GM12878 (cell line): ENCODE results near the gene MROH2A. TPM values are rescaled to one million over a fixed set of nuclear protein-coding genes. Genes with fewer than 3 reads are reported as not detected.

ENCODE experiments used
- CEBPB ChIP-seq, 2 experiments: fragments of 150-350 bp in 1 of 2; IDR thresholded peaks; 2 replicates each; pipeline ENCODE4 v1.6.1; 2012 to 2014; ENCODE audit warnings: low read depth in 2 of 2, low read length in 2 of 2, borderline replicate concordance in 1 of 2, inconsistent platforms in 1 of 2
- CHD2 ChIP-seq: IDR thresholded peaks from 2 replicates; pipeline ENCODE4 v1.6.1; 2011; ENCODE audit warnings: low read depth, low read length, improper control_type of control experiment, borderline replicate concordance
- DPF2 ChIP-seq: fragments of 450-650 bp; IDR thresholded peaks from 2 replicates; pipeline ENCODE4 v1.6.1; 2017; ENCODE audit warnings: mild to moderate bottlenecking
- EP300 ChIP-seq, 2 experiments: fragments of 150-350 bp in 1 of 2; IDR thresholded peaks; 2 replicates each; pipeline ENCODE4 v1.6.1; 2011 to 2012; ENCODE audit warnings: low read depth in 2 of 2, low read length in 2 of 2, borderline replicate concordance in 1 of 2, improper control_type of control experiment in 1 of 2, inconsistent platforms in 1 of 2; ENCODE audit not compliant: control insufficient read depth in 1 of 2
- FOS ChIP-seq: IDR thresholded peaks from 3 replicates; pipeline ENCODE4 v1.6.1; 2011; ENCODE audit warnings: borderline replicate concordance; ENCODE audit not compliant: insufficient read length; ENCODE audit errors: extremely low read depth
- HDAC6 ChIP-seq: fragments of 200-600 bp; sonication (generic); IDR thresholded peaks from one replicate; pipeline ENCODE4 v1.8.0; 2017; ENCODE audit warnings: antibody characterized with exemption; ENCODE audit not compliant: unreplicated experiment
- JUNB ChIP-seq: IDR thresholded peaks from 2 replicates; pipeline ENCODE4 v1.6.1; 2016; ENCODE audit warnings: antibody characterized with exemption, mild to moderate bottlenecking
- KDM1A ChIP-seq: fragments of 200-600 bp; sonication (generic); IDR thresholded peaks from 2 replicates; pipeline ENCODE4 v1.6.1; 2016; ENCODE audit warnings: borderline replicate concordance
- KLF5 ChIP-seq: fragments of 450-650 bp; IDR thresholded peaks from 2 replicates; pipeline ENCODE4 v1.6.1; 2014; ENCODE audit warnings: mild to moderate bottlenecking; ENCODE audit not compliant: partially characterized antibody
- LARP7 ChIP-seq: fragments of 450-650 bp; IDR thresholded peaks from 2 replicates; pipeline ENCODE4 v1.6.1; 2017; ENCODE audit warnings: mild to moderate bottlenecking
- NBN ChIP-seq: fragments of 450-650 bp; IDR thresholded peaks from 2 replicates; pipeline ENCODE4 v1.6.1; 2016
- NFYB ChIP-seq: IDR thresholded peaks from 2 replicates; pipeline ENCODE4 v1.6.1; 2011; ENCODE audit warnings: low read depth, mild to moderate bottlenecking, low read length, improper control_type of control experiment, moderate library complexity; ENCODE audit not compliant: insufficient read depth
- NRF1 ChIP-seq: conservative IDR thresholded peaks from 2 replicates; pipeline ENCODE4 v1.6.1; 2011; ENCODE audit warnings: mild to moderate bottlenecking, low read depth, low read length, improper control_type of control experiment
- PAX8 ChIP-seq: fragments of 450-650 bp; IDR thresholded peaks from 2 replicates; pipeline ENCODE4 v1.6.1; 2017; ENCODE audit warnings: mild to moderate bottlenecking, moderate library complexity
- RAD51 ChIP-seq: fragments of 450-650 bp; IDR thresholded peaks from 2 replicates; pipeline ENCODE4 v1.6.1; 2016; ENCODE audit warnings: moderate library complexity, mild to moderate bottlenecking, inconsistent platforms
- RB1 ChIP-seq: fragments of 450-650 bp; formaldehyde crosslinking; IDR thresholded peaks from 2 replicates; pipeline ENCODE4 v1.6.1; 2017; ENCODE audit warnings: mild to moderate bottlenecking, borderline replicate concordance
- RUNX3 ChIP-seq: IDR thresholded peaks from 2 replicates; pipeline ENCODE4 v1.6.1; 2012; ENCODE audit warnings: low read length, inconsistent platforms
- SUPT20H ChIP-seq: IDR thresholded peaks from 2 replicates; pipeline ENCODE4 v1.6.1; 2011; ENCODE audit warnings: low read depth, mild to moderate bottlenecking, low read length, moderate library complexity, borderline replicate concordance; ENCODE audit not compliant: control insufficient read depth
- TCF3 ChIP-seq: IDR thresholded peaks from 2 replicates; pipeline ENCODE4 v1.6.1; 2012; ENCODE audit warnings: low read depth, mild to moderate bottlenecking, low read length, borderline replicate concordance; ENCODE audit not compliant: insufficient read depth
- YBX1 ChIP-seq: fragments of 450-650 bp; IDR thresholded peaks from 2 replicates; pipeline ENCODE4 v1.6.1; 2016; ENCODE audit warnings: antibody characterized with exemption
- ZBED1 ChIP-seq: IDR thresholded peaks from 2 replicates; pipeline ENCODE4 v1.6.1; 2016; ENCODE audit warnings: borderline replicate concordance
- ZNF207 ChIP-seq: fragments of 450-650 bp; IDR thresholded peaks from 2 replicates; pipeline ENCODE4 v1.6.1; 2014; ENCODE audit warnings: antibody characterized with exemption, mild to moderate bottlenecking, borderline replicate concordance
- polyA plus RNA-seq, 11 experiments: library from polyadenylated mRNA; depleted of rRNA in 4 of 11; unstranded in 6 of 11; stranded (reverse) in 5 of 11; fragments of >200 nt; fragmentation: Nextera tagmentation in 4 of 11; fragmentation: Illumina TruSeq in 1 of 11; extraction: Ambion mirVana in 4 of 11; extraction: Trizol in 1 of 11; gene quantifications; 1 replicate in 1 of 11; 2 replicates in 10 of 11; pipeline versions ENCODE4 v1.2.1 to v1.2.3, GENCODE V29; 2011 to 2016; ENCODE audit warnings: inconsistent platforms in 2 of 11, missing spikeins in 2 of 11, low read depth in 1 of 11
- total RNA-seq, 4 experiments: library from RNA; depleted of rRNA in 3 of 4; stranded (reverse); fragments of >200 nt in 3 of 4; fragmentation: Illumina TruSeq in 1 of 4; extraction: Trizol in 1 of 4; gene quantifications; 2 replicates each; pipeline versions ENCODE4 v1.2.1 to v1.2.3, GENCODE V29; 2013 to 2021
- TF ChIP-seq, protein P1 (sequence below): IDR thresholded peaks from 2 replicates; pipeline ENCODE4 v1.6.1; 2011; ENCODE audit warnings: low read depth, low read length, improper control_type of control experiment, borderline replicate concordance
- TF ChIP-seq, protein P2 (sequence below): fragments of 450-650 bp; formaldehyde crosslinking; IDR thresholded peaks from 2 replicates; pipeline ENCODE4 v1.4.0; 2022; ENCODE audit warnings: mild to moderate bottlenecking, moderate library complexity
- TF ChIP-seq, protein P3 (sequence below): fragments of 450-650 bp; IDR thresholded peaks from 2 replicates; pipeline ENCODE4 v1.6.1; 2018; ENCODE audit warnings: mild to moderate bottlenecking, low read depth, moderate library complexity; ENCODE audit not compliant: partially characterized antibody

MROH2A gene
- total and polyA plus RNA-seq, 10 of the 15 experiments (the other 5 are each of a cell fraction or from before 2014, with no cell fraction given) = not detected

DNA sequence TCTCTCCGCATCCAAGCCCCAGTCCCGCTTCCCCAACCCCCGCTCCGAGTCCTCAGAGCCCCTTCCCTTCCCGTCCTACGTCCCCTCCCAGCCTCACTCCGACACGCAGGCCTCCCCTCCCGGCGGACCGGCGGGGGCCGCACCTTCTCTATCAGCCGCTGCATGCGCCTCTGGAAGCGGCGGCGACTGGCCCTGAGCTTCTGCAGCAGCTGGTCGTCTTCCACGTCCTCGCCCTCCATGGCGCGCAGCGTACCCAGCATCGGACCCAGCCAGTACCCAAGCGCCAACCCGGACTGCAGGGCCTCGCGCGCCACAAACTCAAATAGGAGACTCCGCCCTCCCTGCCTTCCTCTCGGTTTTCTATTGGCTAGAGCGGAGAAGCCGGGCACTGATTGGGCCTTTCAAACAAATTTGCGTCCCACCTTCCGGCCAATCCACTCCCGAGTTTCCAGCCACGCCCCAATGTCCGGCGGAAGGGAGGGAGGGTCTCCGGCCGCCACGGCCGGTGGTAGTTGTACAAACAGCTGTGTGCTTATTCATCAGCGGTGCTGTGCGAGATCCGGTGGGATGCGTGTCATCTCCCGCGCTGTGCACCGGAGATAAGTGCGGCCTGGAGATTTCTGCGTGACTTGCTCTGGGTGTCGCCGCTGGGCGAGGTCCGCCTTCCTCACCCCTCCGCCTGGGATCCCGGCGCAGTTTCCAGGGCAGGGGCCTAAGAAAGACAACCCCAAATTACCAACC lies 76.3 kb downstream of the MROH2A start, which contains the start of gene HJURP (continued):
- no peak; the same call in 1 of the 2 replicates for TF ChIP-seq TCF3
- no peak for TF ChIP-seq NRF1
- TF ChIP-seq CHD2 = peak; percentile 74; the same call in 1 of the 2 replicates
- TF ChIP-seq, protein P1, sequence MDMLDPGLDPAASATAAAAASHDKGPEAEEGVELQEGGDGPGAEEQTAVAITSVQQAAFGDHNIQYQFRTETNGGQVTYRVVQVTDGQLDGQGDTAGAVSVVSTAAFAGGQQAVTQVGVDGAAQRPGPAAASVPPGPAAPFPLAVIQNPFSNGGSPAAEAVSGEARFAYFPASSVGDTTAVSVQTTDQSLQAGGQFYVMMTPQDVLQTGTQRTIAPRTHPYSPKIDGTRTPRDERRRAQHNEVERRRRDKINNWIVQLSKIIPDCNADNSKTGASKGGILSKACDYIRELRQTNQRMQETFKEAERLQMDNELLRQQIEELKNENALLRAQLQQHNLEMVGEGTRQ = no peak
- TF ChIP-seq RB1 = peak; percentile 42; the same call in 1 of the 2 replicates
- TF ChIP-seq RUNX3 = no peak
- no peak for TF ChIP-seq JUNB
- TF ChIP-seq NBN = 0 out of 2 replicates have a peak, but pooled peaks have one; percentile 44
- no peak for TF ChIP-seq EP300 (IDR thresholded peaks at IDR 0.05; ENCODE audit: borderline replicate concordance in 1 of 2, control insufficient read depth in 1 of 2, low read depth in 2 of 2, low read length in 2 of 2)
- TF ChIP-seq DPF2 = no peak
- TF ChIP-seq NFYB = peak; percentile 82
- TF ChIP-seq, protein P2, sequence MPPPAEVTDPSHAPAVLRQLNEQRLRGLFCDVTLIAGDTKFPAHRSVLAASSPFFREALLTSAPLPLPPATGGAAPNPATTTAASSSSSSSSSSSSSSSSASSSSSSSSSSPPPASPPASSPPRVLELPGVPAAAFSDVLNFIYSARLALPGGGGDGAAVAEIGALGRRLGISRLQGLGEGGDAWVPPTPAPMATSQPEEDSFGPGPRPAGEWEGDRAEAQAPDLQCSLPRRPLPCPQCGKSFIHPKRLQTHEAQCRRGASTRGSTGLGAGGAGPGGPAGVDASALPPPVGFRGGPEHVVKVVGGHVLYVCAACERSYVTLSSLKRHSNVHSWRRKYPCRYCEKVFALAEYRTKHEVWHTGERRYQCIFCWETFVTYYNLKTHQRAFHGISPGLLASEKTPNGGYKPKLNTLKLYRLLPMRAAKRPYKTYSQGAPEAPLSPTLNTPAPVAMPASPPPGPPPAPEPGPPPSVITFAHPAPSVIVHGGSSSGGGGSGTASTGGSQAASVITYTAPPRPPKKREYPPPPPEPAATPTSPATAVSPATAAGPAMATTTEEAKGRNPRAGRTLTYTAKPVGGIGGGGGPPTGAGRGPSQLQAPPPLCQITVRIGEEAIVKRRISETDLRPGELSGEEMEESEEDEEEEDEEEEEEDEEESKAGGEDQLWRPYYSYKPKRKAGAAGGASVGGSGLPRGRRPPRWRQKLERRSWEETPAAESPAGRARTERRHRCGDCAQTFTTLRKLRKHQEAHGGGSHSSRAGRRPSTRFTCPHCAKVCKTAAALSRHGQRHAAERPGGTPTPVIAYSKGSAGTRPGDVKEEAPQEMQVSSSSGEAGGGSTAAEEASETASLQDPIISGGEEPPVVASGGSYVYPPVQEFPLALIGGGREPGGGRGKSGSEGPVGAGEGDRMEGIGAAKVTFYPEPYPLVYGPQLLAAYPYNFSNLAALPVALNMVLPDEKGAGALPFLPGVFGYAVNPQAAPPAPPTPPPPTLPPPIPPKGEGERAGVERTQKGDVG = no peak
- TF ChIP-seq RAD51 = no peak
- no peak for TF ChIP-seq LARP7
- no peak for TF ChIP-seq PAX8
- no peak for TF ChIP-seq ZBED1
- no peak for TF ChIP-seq SUPT20H
- TF ChIP-seq HDAC6 = no peak
- TF ChIP-seq, protein P3, sequence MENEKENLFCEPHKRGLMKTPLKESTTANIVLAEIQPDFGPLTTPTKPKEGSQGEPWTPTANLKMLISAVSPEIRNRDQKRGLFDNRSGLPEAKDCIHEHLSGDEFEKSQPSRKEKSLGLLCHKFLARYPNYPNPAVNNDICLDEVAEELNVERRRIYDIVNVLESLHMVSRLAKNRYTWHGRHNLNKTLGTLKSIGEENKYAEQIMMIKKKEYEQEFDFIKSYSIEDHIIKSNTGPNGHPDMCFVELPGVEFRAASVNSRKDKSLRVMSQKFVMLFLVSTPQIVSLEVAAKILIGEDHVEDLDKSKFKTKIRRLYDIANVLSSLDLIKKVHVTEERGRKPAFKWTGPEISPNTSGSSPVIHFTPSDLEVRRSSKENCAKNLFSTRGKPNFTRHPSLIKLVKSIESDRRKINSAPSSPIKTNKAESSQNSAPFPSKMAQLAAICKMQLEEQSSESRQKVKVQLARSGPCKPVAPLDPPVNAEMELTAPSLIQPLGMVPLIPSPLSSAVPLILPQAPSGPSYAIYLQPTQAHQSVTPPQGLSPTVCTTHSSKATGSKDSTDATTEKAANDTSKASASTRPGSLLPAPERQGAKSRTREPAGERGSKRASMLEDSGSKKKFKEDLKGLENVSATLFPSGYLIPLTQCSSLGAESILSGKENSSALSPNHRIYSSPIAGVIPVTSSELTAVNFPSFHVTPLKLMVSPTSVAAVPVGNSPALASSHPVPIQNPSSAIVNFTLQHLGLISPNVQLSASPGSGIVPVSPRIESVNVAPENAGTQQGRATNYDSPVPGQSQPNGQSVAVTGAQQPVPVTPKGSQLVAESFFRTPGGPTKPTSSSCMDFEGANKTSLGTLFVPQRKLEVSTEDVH = peak; percentile 73
- TF ChIP-seq FOS = peak; percentile 52
- no peak for TF ChIP-seq KLF5
- TF ChIP-seq CEBPB (IDR thresholded peaks at IDR 0.05; ENCODE audit: borderline replicate concordance in 1 of 2, low read depth in 2 of 2, low read length in 2 of 2) = no peak
- TF ChIP-seq YBX1 = no peak
- no peak for TF ChIP-seq KDM1A
- TF ChIP-seq ZNF207 = no peak
